ENCODE measurements around the gene CYTL1. TPM values are rescaled to one million over a fixed set of nuclear protein-coding genes. Genes with fewer than 3 reads are reported as not detected.

The CYTL1 gene
- total RNA-seq, 4 donors from 2014 or later: 0.79 to 1.8 TPM; not detected in 2

GRCh38 chr4:5050520-5051277, 31.4 kb upstream of the CYTL1 start:
- H3K27me3 ChIP-seq: peaks cover 18% of the 10 kb centered on the region
- TF ChIP-seq POLR2A (IDR thresholded peaks at IDR 0.05) (no peak), CTCF (IDR thresholded peaks at IDR 0.05) (peak; percentile 44 to 54 (median 51)), EP300 (IDR thresholded peaks at IDR 0.05; ENCODE audit: low read depth) (no peak), POLR2AphosphoS5 (IDR thresholded peaks at IDR 0.05) (no peak)
- H3K4me1 ChIP-seq: peaks cover 0 to 6% (median 5%) of the 10 kb centered on the region in 4 donors
- peak; percentile 54 for DNase-seq
- in situ Hi-C loops (cut with MboI; ENCODE audit: low pct_ligation_motif_present in 1 of 4, low pct_unique_long_range_greater_than_20kb in 1 of 4, low sequenced_read_pairs in 3 of 4): no loop called here
- intact Hi-C loops (cut with DNase I; ENCODE audit: low total_unique reads): no loop called here
- no peaks in the 10 kb centered on the region for H3K9me3 ChIP-seq
- H3K36me3 ChIP-seq: no peaks in the 10 kb centered on the region
- H3K4me3 ChIP-seq: peak overlapping the region; percentile 29 to 53 (median 46)
- peak overlapping the region in 2 of 4 donors; percentile 1 to 11 for H3K27ac ChIP-seq
- 8 to 11% methylated on average over 11 to 36 of the region's 36 CpGs for WGBS, 2 donors (ENCODE audit: low coverage in 1 of 2)

- H3K36me3 ChIP-seq: no peaks in the 10 kb centered on the region
- no peaks in the 10 kb centered on the region for H3K9me3 ChIP-seq
- WGBS, 2 donors (ENCODE audit: low coverage in 1 of 2): 80% methylated on average over 4 of the region's 4 CpGs; no CpG with 5 or more reads in 1 of the 2 donors
- in situ Hi-C loops (cut with MboI; ENCODE audit: low pct_ligation_motif_present in 1 of 4, low pct_unique_long_range_greater_than_20kb in 1 of 4, low sequenced_read_pairs in 3 of 4) (no loop called here), intact Hi-C loops (cut with DNase I; ENCODE audit: low total_unique reads) (loop anchor here (5.0 kb wide), 1 partner anchor 431 kb away; no protein-coding TSS in a partner anchor)
- peaks cover 18% of the 10 kb centered on the region for H3K27me3 ChIP-seq
- H3K4me3 ChIP-seq: no peak overlapping the region
- H3K27ac ChIP-seq: no peak overlapping the region
- no peak for DNase-seq
- peaks cover 0 to 6% (median 5%) of the 10 kb centered on the region in 4 donors for H3K4me1 ChIP-seq
- no peak for TF ChIP-seq POLR2AphosphoS5 (IDR thresholded peaks at IDR 0.05)
- no peak for TF ChIP-seq POLR2A (IDR thresholded peaks at IDR 0.05)
- no peak for TF ChIP-seq EP300 (IDR thresholded peaks at IDR 0.05; ENCODE audit: low read depth)
- no peak for TF ChIP-seq CTCF (IDR thresholded peaks at IDR 0.05)
Measured at GRCh38 chr4:5048721-5049120, 29.5 kb upstream of the CYTL1 start.

GRCh38 chr4:5045097-5045496, 25.8 kb upstream of the CYTL1 start:
- peak; percentile 18 for DNase-seq
- WGBS, 2 donors (ENCODE audit: low coverage in 1 of 2): 59% methylated on average over 3 of the region's 3 CpGs; no CpG with 5 or more reads in 1 of the 2 donors
- H3K4me1 ChIP-seq: no peaks in the 10 kb centered on the region
- no peak overlapping the region for H3K27ac ChIP-seq
- intact Hi-C loops (cut with DNase I; ENCODE audit: low total_unique reads): loop anchor here (5.0 kb wide), 1 partner anchor 428 kb away; no protein-coding TSS in a partner anchor
- no peak for TF ChIP-seq POLR2AphosphoS5 (IDR thresholded peaks at IDR 0.05)
- no peak overlapping the region for H3K4me3 ChIP-seq
- in situ Hi-C loops (cut with MboI; ENCODE audit: low pct_ligation_motif_present in 1 of 4, low pct_unique_long_range_greater_than_20kb in 1 of 4, low sequenced_read_pairs in 3 of 4): no loop called here
- H3K27me3 ChIP-seq: no peaks in the 10 kb centered on the region
- no peaks in the 10 kb centered on the region for H3K36me3 ChIP-seq
- H3K9me3 ChIP-seq: no peaks in the 10 kb centered on the region

- in situ Hi-C loops (cut with MboI; ENCODE audit: low pct_ligation_motif_present in 1 of 4, low pct_unique_long_range_greater_than_20kb in 1 of 4, low sequenced_read_pairs in 3 of 4): no loop called here
- no peak for TF ChIP-seq EP300 (IDR thresholded peaks at IDR 0.05; ENCODE audit: low read depth)
- TF ChIP-seq POLR2A (IDR thresholded peaks at IDR 0.05): no peak
- no peak for TF ChIP-seq POLR2AphosphoS5 (IDR thresholded peaks at IDR 0.05)
- TF ChIP-seq CTCF (IDR thresholded peaks at IDR 0.05): no peak
- H3K4me1 ChIP-seq: no peaks in the 10 kb centered on the region
- no peaks in the 10 kb centered on the region for H3K27me3 ChIP-seq
- intact Hi-C loops (cut with DNase I; ENCODE audit: low total_unique reads): no loop called here
- H3K9me3 ChIP-seq: no peaks in the 10 kb centered on the region
- DNase-seq: no peak
- no peak overlapping the region for H3K4me3 ChIP-seq
- H3K27ac ChIP-seq: no peak overlapping the region
- 48 to 64% methylated on average over 3 of the region's 3 CpGs for WGBS, 2 donors (ENCODE audit: low coverage in 1 of 2)
- no peaks in the 10 kb centered on the region for H3K36me3 ChIP-seq
Measured at GRCh38 chr4:5044341-5044740, 25.1 kb upstream of the CYTL1 start.
